Endothelial cell of umbilical vein (primary cell): ENCODE results near the gene SLC13A1. TPM values are rescaled to one million over a fixed set of nuclear protein-coding genes. Genes with fewer than 3 reads are reported as not detected.

Experiments
- BruUV-seq: library from RNA; stranded (reverse); fragments of 400-500 nt; replicated peaks from 2 replicates; lab custom pipeline; 2021; lab: Mats Ljungman, UMichigan
- CTCF ChIA-PET: fragments of 300-600, 350-600 bp; sonication (Branson Sonifier 250); formaldehyde crosslinking; loops from one replicate; lab custom pipeline; 2021; ENCODE audit warnings: antibody characterized with exemption, inconsistent platforms; lab: Charles Lee
- POLR2A ChIA-PET: fragments of 300-600, 350-600 bp; sonication (Branson Sonifier 250); formaldehyde crosslinking; loops from one replicate; lab custom pipeline; 2021; ENCODE audit warnings: antibody characterized with exemption, inconsistent platforms; lab: Charles Lee
- DNase-seq: peaks from one replicate; pipeline ENCODE4 v3.0.0-alpha.2; 2011; ENCODE audit warnings: low read depth, low spot score
- FAIRE-seq: peaks from 2 replicates; lab custom pipeline; 2011; peaks lifted over from hg19 to GRCh38; lab: Jason Lieb, UNC
- H2AFZ ChIP-seq: 2 replicates; pipeline ENCODE4 v1.6.0; 2012; ENCODE audit warnings: low read depth, low read length, control low read depth, inconsistent platforms
- H3K27ac ChIP-seq: 2 replicates; pipeline ENCODE4 v1.5.1; 2011; ENCODE audit warnings: low read depth, mild to moderate bottlenecking, control low read depth, low read length, moderate library complexity; ENCODE audit not compliant: insufficient read depth
- H3K27me3 ChIP-seq, 2 experiments: 2 replicates each; pipeline versions ENCODE4 v1.6.0 to v1.6.1; 2011; ENCODE audit warnings: low read length in 2 of 2, mixed read lengths in 1 of 2; ENCODE audit not compliant: control insufficient read depth in 2 of 2, insufficient read depth in 2 of 2
- H3K36me3 ChIP-seq, 2 experiments: 2 replicates in 1 of 2; 3 replicates in 1 of 2; pipeline ENCODE4 v1.5.1; 2011; ENCODE audit warnings: low read length in 2 of 2, mild to moderate bottlenecking in 1 of 2, moderate library complexity in 1 of 2; ENCODE audit not compliant: control insufficient read depth in 2 of 2, insufficient read depth in 2 of 2; ENCODE audit errors: extremely low read depth in 1 of 2
- H3K4me1 ChIP-seq: 3 replicates; pipeline ENCODE4 v1.5.1; 2011; ENCODE audit warnings: mild to moderate bottlenecking, low read length; ENCODE audit not compliant: control insufficient read depth, insufficient read depth; ENCODE audit errors: extremely low read depth
- H3K4me2 ChIP-seq: 2 replicates; pipeline ENCODE4 v1.6.1; 2011; ENCODE audit warnings: low read length, control low read depth, mixed read lengths; ENCODE audit not compliant: insufficient read depth
- H3K4me3 ChIP-seq, 3 experiments: fragments of 200-600 bp in 1 of 3; sonication (generic), shearing (Covaris generic) in 1 of 3; replicated peaks in 1 of 3; 2 replicates each; pipeline ENCODE4 v1.5.1; 2011 to 2016; ENCODE audit warnings: control low read depth in 3 of 3, low read length in 3 of 3, mild to moderate bottlenecking in 2 of 3, inconsistent platforms in 1 of 3, low read depth in 1 of 3, moderate library complexity in 1 of 3; ENCODE audit not compliant: insufficient read depth in 1 of 3
- H3K79me2 ChIP-seq: 2 replicates; pipeline ENCODE4 v1.6.0; 2012; ENCODE audit warnings: low read length, inconsistent platforms; ENCODE audit not compliant: control insufficient read depth, insufficient read depth
- H3K9ac ChIP-seq: replicated peaks from 2 replicates; pipeline ENCODE3; 2011; ENCODE audit warnings: low read length, control low read depth; ENCODE audit not compliant: insufficient read depth; ENCODE audit errors: extremely low read depth
- H3K9me1 ChIP-seq: replicated peaks from 3 replicates; pipeline ENCODE4 v1.6.0; 2011; ENCODE audit warnings: mild to moderate bottlenecking, low read length; ENCODE audit not compliant: control insufficient read depth, insufficient read depth; ENCODE audit errors: extremely low read depth
- H3K9me3 ChIP-seq: replicated peaks from 2 replicates; pipeline ENCODE4 v1.5.1; 2012; ENCODE audit warnings: low read length, inconsistent platforms; ENCODE audit not compliant: control insufficient read depth, insufficient read depth
- H4K20me1 ChIP-seq: replicated peaks from 2 replicates; pipeline ENCODE3; 2011; ENCODE audit warnings: mild to moderate bottlenecking, low read length; ENCODE audit not compliant: control insufficient read depth, insufficient read depth; ENCODE audit errors: extremely low read depth
- EZH2 ChIP-seq: IDR thresholded peaks from 2 replicates; pipeline ENCODE4 v1.6.1; 2012; ENCODE audit warnings: borderline replicate concordance, low read depth, mild to moderate bottlenecking, moderate library complexity, low read length, inconsistent platforms; ENCODE audit not compliant: severe bottlenecking
- FOS ChIP-seq: IDR thresholded peaks from 2 replicates; pipeline ENCODE4 v1.6.1; 2011; ENCODE audit warnings: mild to moderate bottlenecking, low read length, moderate library complexity, borderline replicate concordance; ENCODE audit not compliant: insufficient read depth
- GATA2 ChIP-seq: IDR thresholded peaks from 2 replicates; pipeline ENCODE4 v1.7.0; 2011; ENCODE audit warnings: low read depth, mild to moderate bottlenecking, moderate library complexity, mixed read lengths, low read length; ENCODE audit not compliant: insufficient read length, insufficient read depth
- JUN ChIP-seq: IDR thresholded peaks from 2 replicates; pipeline ENCODE4 v1.6.1; 2011; ENCODE audit warnings: borderline replicate concordance, low read depth; ENCODE audit not compliant: insufficient read length, insufficient read depth
- MYC ChIP-seq: IDR thresholded peaks from one replicate; pipeline ENCODE4 v1.6.1; 2011; ENCODE audit warnings: mild to moderate bottlenecking, low read depth, low read length
- POLR2A ChIP-seq: IDR thresholded peaks from 2 replicates; pipeline ENCODE4 v1.6.1; 2012; ENCODE audit warnings: low read depth, mild to moderate bottlenecking, control low read depth, low read length
- POLR2AphosphoS5 ChIP-seq: IDR thresholded peaks from 2 replicates; pipeline ENCODE4 v1.6.1; 2012; ENCODE audit warnings: low read depth, mild to moderate bottlenecking, control low read depth, low read length, moderate library complexity; ENCODE audit not compliant: insufficient read depth
- dilution Hi-C: fragments of 300-500 bp; cut with MboI; formaldehyde crosslinking; loops from one replicate; pipeline ENCODE4 v1.15.0; 2019; ENCODE audit warnings: low sequenced_read_pairs; ENCODE audit not compliant: extremely low pct_ligation_motif_present
- intact Hi-C: fragments of 100-400 bp; cut with micrococcal nuclease; formaldehyde crosslinking; loops from one replicate; pipeline ENCODE4 v1.10.0; 2022
- polyA plus RNA-seq, 4 experiments: library from polyadenylated mRNA; depleted of rRNA in 3 of 4; stranded (reverse) in 3 of 4; unstranded in 1 of 4; fragments of >200 nt; gene quantifications; 2 replicates each; pipeline versions ENCODE4 v1.2.1 to v1.2.3, GENCODE V29; 2011 to 2012; ENCODE audit warnings: missing spikeins in 1 of 4
- total RNA-seq: library from RNA; stranded (reverse); gene quantifications from 2 replicates; pipeline ENCODE4 v1.2.3, GENCODE V29; 2021
- TF ChIP-seq, protein P1 (sequence below): IDR thresholded peaks from 2 replicates; pipeline ENCODE4 v1.6.1; 2011; ENCODE audit not compliant: insufficient read depth, insufficient read length
- TF ChIP-seq, protein P2 (sequence below), 2 donors: IDR thresholded peaks; 1 replicate in 1 of 2; 2 replicates in 1 of 2; pipeline ENCODE4 v1.5.1; 2011; ENCODE audit warnings: low read length in 2 of 2, mild to moderate bottlenecking in 2 of 2, moderate library complexity in 2 of 2, control low read depth in 1 of 2, inconsistent platforms in 1 of 2, low read depth in 1 of 2; ENCODE audit not compliant: insufficient read depth in 1 of 2; ENCODE audit errors: extremely low read depth in 1 of 2

SLC13A1 gene
- total and polyA plus RNA-seq, 2 donors (not counting 3 experiments of a cell fraction or from before 2014, with no cell fraction given), result not detected

DNA sequence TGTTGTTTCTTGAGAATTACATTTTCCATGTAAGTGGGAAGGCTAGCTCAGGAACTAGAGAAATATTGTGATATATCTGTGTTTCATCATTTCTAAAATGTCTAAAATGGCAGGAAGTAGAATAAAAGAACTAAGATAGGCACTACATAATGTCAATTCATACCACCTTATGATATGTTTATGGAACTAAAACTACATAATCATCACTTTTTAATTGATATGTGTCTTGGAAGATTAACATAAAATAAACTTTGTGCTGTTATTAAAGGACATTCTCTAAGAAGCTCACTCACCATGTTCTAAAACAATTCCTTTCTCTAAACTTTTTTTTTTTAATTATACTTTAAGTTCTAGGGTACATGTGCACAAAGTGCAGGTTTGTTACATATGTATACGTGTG is 120.7 kb downstream of the SLC13A1 start:
- Histone ChIP-seq H3K4me2 (no peak overlapping the region), H3K9me1 (no peaks in the 10 kb centered on the region), H3K27me3 (peaks cover 4 to 11% of the 10 kb centered on the region in 2 experiments), H4K20me1 (no peaks in the 10 kb centered on the region), H3K9ac (no peak overlapping the region), H2AFZ (no peak overlapping the region), H3K79me2 (no peaks in the 10 kb centered on the region), H3K36me3 (no peaks in the 10 kb centered on the region), H3K4me1 (no peaks in the 10 kb centered on the region), H3K4me3 (no peak overlapping the region), H3K27ac (no peak overlapping the region), H3K9me3 (no peaks in the 10 kb centered on the region)
- no peak for FAIRE-seq
- dilution Hi-C loops, result no loop called here
- TF ChIP-seq POLR2AphosphoS5 (no peak), JUN (no peak), EZH2 (no peak)
- no TSS peak for BruUV-seq
- no peak for DNase-seq
- ChIA-PET CTCF (interaction anchor here (0.9 to 1.4 kb wide), 5 partner anchors 10 to 528 kb away, joined by 3 read pairs; no protein-coding TSS in a partner anchor), POLR2A (no interaction called here)
- intact Hi-C loops, result loop anchor here (10.0 kb wide), 1 partner anchor 286 kb away; no protein-coding TSS in a partner anchor

DNA sequence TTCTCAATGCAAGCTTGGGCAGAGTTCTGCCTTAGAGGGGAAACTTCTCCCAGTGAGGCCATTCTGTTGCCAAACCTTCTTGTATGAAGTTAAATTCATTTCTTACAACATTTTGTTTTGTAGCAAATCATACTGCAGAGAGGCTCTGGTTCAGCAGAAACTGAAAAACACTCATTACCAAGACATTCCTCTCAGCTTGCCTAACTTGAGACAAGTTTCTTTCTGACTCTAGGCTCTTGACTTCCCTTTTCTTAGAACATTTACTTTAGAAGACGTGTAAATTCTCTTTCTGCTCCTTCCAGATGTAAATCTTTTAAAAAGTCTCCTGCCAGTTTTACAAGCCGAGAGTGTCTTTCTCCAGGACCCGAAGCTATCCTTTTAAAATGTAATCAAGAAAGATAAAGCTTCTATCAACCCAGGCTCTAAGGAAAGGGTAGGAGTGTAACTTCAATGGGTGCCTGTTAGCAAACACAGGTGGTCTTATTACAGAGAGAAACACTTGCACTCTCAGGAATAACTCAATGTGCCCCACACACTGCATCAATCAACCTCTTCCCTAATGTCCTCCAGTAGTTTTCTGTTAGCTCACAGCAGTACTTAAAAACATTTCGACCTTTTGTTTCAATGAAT is 123.8 kb downstream of the SLC13A1 start:
- FAIRE-seq (no peak), DNase-seq (no peak)
- TF ChIP-seq FOS (no peak), EZH2 (no peak), MYC (no peak), POLR2AphosphoS5 (no peak), POLR2A (no peak), GATA2 (no peak), JUN (no peak)
- TF ChIP-seq, protein P1, sequence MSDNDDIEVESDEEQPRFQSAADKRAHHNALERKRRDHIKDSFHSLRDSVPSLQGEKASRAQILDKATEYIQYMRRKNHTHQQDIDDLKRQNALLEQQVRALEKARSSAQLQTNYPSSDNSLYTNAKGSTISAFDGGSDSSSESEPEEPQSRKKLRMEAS, result no peak
- TF ChIP-seq, protein P2, sequence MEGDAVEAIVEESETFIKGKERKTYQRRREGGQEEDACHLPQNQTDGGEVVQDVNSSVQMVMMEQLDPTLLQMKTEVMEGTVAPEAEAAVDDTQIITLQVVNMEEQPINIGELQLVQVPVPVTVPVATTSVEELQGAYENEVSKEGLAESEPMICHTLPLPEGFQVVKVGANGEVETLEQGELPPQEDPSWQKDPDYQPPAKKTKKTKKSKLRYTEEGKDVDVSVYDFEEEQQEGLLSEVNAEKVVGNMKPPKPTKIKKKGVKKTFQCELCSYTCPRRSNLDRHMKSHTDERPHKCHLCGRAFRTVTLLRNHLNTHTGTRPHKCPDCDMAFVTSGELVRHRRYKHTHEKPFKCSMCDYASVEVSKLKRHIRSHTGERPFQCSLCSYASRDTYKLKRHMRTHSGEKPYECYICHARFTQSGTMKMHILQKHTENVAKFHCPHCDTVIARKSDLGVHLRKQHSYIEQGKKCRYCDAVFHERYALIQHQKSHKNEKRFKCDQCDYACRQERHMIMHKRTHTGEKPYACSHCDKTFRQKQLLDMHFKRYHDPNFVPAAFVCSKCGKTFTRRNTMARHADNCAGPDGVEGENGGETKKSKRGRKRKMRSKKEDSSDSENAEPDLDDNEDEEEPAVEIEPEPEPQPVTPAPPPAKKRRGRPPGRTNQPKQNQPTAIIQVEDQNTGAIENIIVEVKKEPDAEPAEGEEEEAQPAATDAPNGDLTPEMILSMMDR (IDR thresholded peaks at IDR 0.05; ENCODE audit: extremely low read depth in 1 of 2, insufficient read depth in 1 of 2, low read depth in 1 of 2, low read length in 2 of 2), result no peak
- no peaks in the 10 kb centered on the region for H3K36me3 ChIP-seq
- ChIA-PET CTCF (no interaction called here), POLR2A (no interaction called here)
- no peak overlapping the region for H3K9ac ChIP-seq
- no peaks in the 10 kb centered on the region for H3K9me1 ChIP-seq
- H2AFZ ChIP-seq, result no peak overlapping the region
- intact Hi-C loops (loop anchor here (10.0 kb wide), 1 partner anchor 289 kb away; no protein-coding TSS in a partner anchor), dilution Hi-C loops (no loop called here)
- H3K4me3 ChIP-seq, result no peak overlapping the region
- no peak overlapping the region for H3K27ac ChIP-seq
- no peaks in the 10 kb centered on the region for H4K20me1 ChIP-seq
- H3K4me1 ChIP-seq, result no peaks in the 10 kb centered on the region
- no peaks in the 10 kb centered on the region for H3K79me2 ChIP-seq
- no peaks in the 10 kb centered on the region for H3K9me3 ChIP-seq
- no TSS peak for BruUV-seq
- H3K4me2 ChIP-seq, result no peak overlapping the region
- peaks cover 4 to 11% of the 10 kb centered on the region in 2 experiments for H3K27me3 ChIP-seq
